PC-9 (cell line): ENCODE data around the gene STMN3. TPM values are rescaled to one million over a fixed set of nuclear protein-coding genes. Genes with fewer than 3 reads are reported as not detected.

ENCODE experiments used
- BruUV-seq: library from RNA; stranded (reverse); fragments of 400-500 nt; replicated peaks from 2 replicates; lab custom pipeline; 2021; lab: Mats Ljungman, UMichigan
- CTCF ChIA-PET: fragments of 300-600 bp; sonication (Branson Sonifier 250); formaldehyde crosslinking; loops from one replicate; lab custom pipeline; 2022; ENCODE audit warnings: antibody characterized with exemption; lab: Charles Lee
- POLR2A ChIA-PET: fragments of 300-600 bp; sonication (Branson Sonifier 250); formaldehyde crosslinking; loops from one replicate; lab custom pipeline; 2022; ENCODE audit warnings: antibody characterized with exemption; ENCODE audit not compliant: unreplicated experiment; lab: Charles Lee
- DNase-seq, 2 experiments: peaks; one replicate each; pipeline versions ENCODE4 v3.0.0 to v3.0.0-alpha.2; 2015 to 2022; ENCODE audit warnings: mixed read lengths in 1 of 2
- H2AFZ ChIP-seq: fragments of 200-600 bp; sonication (generic); 2 replicates; pipeline ENCODE4 v1.8.1; 2017; ENCODE audit warnings: antibody characterized with exemption
- H3F3A ChIP-seq: fragments of 200-600 bp; sonication (generic); 2 replicates; pipeline ENCODE4 v1.8.1; 2017; ENCODE audit warnings: antibody characterized with exemption, mild to moderate bottlenecking, low read depth; ENCODE audit not compliant: insufficient read depth
- H3K27ac ChIP-seq: fragments of 200-600 bp; sonication (generic); 2 replicates; pipeline ENCODE4 v1.6.1; 2016; ENCODE audit warnings: mixed run types
- H3K27me3 ChIP-seq: fragments of 200-600 bp; sonication (generic); 2 replicates; pipeline ENCODE4 v1.6.1; 2016; ENCODE audit warnings: low read depth, mixed run types; ENCODE audit not compliant: insufficient read depth
- H3K36me3 ChIP-seq: fragments of 200-600 bp; sonication (generic); 2 replicates; pipeline ENCODE4 v1.6.1; 2016; ENCODE audit warnings: low read depth, mixed run types
- H3K4me1 ChIP-seq: fragments of 200-600 bp; sonication (generic); replicated peaks from 2 replicates; pipeline ENCODE4 v1.6.1; 2016; ENCODE audit warnings: mixed run types; ENCODE audit not compliant: insufficient read depth
- H3K4me2 ChIP-seq: fragments of 200-600 bp; sonication (generic); 2 replicates; pipeline ENCODE4 v1.6.1; 2017; ENCODE audit warnings: mixed run types
- H3K4me3 ChIP-seq: fragments of 200-600 bp; sonication (generic); 2 replicates; pipeline ENCODE4 v1.6.1; 2016; ENCODE audit warnings: mixed run types
- H3K79me2 ChIP-seq: fragments of 200-600 bp; sonication (generic); 2 replicates; pipeline ENCODE4 v1.6.1; 2017; ENCODE audit warnings: low read depth, mixed run types
- H3K9me2 ChIP-seq: fragments of 200-600 bp; sonication (generic); 2 replicates; pipeline ENCODE4 v1.8.1; 2017; ENCODE audit warnings: mild to moderate bottlenecking; ENCODE audit not compliant: insufficient read depth
- H3K9me3 ChIP-seq: fragments of 200-600 bp; sonication (generic); 2 replicates; pipeline ENCODE4 v1.8.1; 2016; ENCODE audit warnings: low read depth; ENCODE audit not compliant: insufficient read depth
- H4K20me1 ChIP-seq: fragments of 200-600 bp; sonication (generic); 2 replicates; pipeline ENCODE4 v1.8.1; 2017; ENCODE audit not compliant: insufficient read depth
- EZH2 ChIP-seq: fragments of 200-600 bp; sonication (generic); IDR thresholded peaks from 2 replicates; pipeline ENCODE4 v1.8.0; 2017; ENCODE audit warnings: antibody characterized with exemption, low read depth
- intact Hi-C: fragments of 100-400 bp; cut with micrococcal nuclease; formaldehyde crosslinking; loops from one replicate; pipeline ENCODE4 v1.10.0; 2022; ENCODE audit not compliant: unreplicated experiment
- total RNA-seq: library from RNA; stranded (reverse); gene quantifications from 2 replicates; pipeline ENCODE4 v1.2.3, GENCODE V29; 2021
- TF ChIP-seq, protein P1 (sequence below): fragments of 200-600 bp; sonication (generic); conservative IDR thresholded peaks from 2 replicates; pipeline ENCODE4 v1.6.1; 2017; ENCODE audit warnings: mixed run types, antibody characterized with exemption, mild to moderate bottlenecking, moderate library complexity

Gene STMN3
- total RNA-seq, 1 experiment from 2014 or later, result 24.3 TPM

DNA sequence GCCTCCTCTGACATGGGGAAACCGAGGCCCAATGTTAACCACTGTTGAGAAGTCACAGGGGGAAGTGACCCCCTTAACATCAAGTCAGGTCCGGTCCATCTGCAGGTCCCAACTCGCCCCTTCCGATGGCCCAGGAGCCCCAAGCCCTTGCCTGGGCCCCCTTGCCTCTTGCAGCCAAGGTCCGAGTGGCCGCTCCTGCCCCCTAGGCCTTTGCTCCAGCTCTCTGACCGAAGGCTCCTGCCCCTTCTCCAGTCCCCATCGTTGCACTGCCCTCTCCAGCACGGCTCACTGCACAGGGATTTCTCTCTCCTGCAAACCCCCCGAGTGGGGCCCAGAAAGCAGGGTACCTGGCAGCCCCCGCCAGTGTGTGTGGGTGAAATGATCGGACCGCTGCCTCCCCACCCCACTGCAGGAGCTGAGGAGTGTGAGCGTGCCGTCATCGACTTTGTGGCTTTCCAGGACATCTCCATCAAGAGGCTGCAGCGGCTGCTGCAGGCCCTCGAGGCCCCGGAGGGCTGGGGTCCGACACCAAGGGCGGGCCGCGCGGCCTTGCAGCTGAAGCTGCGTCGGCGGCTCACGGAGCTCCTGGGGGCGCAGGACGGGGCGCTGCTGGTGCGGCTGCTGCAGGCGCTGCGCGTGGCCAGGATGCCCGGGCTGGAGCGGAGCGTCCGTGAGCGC lies 44.8 kb upstream of the STMN3 start:
- Histone ChIP-seq H3K4me1 (peaks cover 20% of the 10 kb centered on the region), H3K36me3 (no peaks in the 10 kb centered on the region), H2AFZ (no peak overlapping the region), H4K20me1 (0 out of 2 replicates have a peak, but pooled peaks cover 3% of the 10 kb centered on the region), H3K9me3 (no peaks in the 10 kb centered on the region), H3K4me2 (no peak overlapping the region), H3K27ac (peak overlapping the region; percentile 65; the same call in 1 of the 2 replicates), H3K79me2 (0 out of 2 replicates have a peak, but pooled peaks cover 5% of the 10 kb centered on the region), H3K4me3 (no peak overlapping the region), H3K27me3 (no peaks in the 10 kb centered on the region), H3F3A (peaks cover 53% of the 10 kb centered on the region; the same call in 1 of the 2 replicates), H3K9me2 (no peaks in the 10 kb centered on the region)
- intact Hi-C loops, result no loop called here
- no peak for DNase-seq
- CTCF ChIA-PET, result interaction anchor here (0.7 to 1.3 kb wide), 2 partner anchors 20 to 160 kb away, joined by 3 to 11 read pairs; no protein-coding TSS in a partner anchor
- BruUV-seq, result no TSS peak
- TF ChIP-seq, protein P1, sequence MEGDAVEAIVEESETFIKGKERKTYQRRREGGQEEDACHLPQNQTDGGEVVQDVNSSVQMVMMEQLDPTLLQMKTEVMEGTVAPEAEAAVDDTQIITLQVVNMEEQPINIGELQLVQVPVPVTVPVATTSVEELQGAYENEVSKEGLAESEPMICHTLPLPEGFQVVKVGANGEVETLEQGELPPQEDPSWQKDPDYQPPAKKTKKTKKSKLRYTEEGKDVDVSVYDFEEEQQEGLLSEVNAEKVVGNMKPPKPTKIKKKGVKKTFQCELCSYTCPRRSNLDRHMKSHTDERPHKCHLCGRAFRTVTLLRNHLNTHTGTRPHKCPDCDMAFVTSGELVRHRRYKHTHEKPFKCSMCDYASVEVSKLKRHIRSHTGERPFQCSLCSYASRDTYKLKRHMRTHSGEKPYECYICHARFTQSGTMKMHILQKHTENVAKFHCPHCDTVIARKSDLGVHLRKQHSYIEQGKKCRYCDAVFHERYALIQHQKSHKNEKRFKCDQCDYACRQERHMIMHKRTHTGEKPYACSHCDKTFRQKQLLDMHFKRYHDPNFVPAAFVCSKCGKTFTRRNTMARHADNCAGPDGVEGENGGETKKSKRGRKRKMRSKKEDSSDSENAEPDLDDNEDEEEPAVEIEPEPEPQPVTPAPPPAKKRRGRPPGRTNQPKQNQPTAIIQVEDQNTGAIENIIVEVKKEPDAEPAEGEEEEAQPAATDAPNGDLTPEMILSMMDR, result no peak
- no peak for TF ChIP-seq EZH2
- POLR2A ChIA-PET, result interaction anchor here (0.6 to 1.0 kb wide), 3 partner anchors 11 to 56 kb away, joined by 3 to 7 read pairs (median 3); no protein-coding TSS in a partner anchor

DNA sequence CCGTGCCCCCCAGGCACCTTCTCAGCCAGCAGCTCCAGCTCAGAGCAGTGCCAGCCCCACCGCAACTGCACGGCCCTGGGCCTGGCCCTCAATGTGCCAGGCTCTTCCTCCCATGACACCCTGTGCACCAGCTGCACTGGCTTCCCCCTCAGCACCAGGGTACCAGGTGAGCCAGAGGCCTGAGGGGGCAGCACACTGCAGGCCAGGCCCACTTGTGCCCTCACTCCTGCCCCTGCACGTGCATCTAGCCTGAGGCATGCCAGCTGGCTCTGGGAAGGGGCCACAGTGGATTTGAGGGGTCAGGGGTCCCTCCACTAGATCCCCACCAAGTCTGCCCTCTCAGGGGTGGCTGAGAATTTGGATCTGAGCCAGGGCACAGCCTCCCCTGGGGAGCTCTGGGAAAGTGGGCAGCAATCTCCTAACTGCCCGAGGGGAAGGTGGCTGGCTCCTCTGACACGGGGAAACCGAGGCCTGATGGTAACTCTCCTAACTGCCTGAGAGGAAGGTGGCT lies 44.2 kb upstream of the STMN3 start:
- Histone ChIP-seq H3K9me3 (no peaks in the 10 kb centered on the region), H3K4me1 (peaks cover 20% of the 10 kb centered on the region)
- intact Hi-C loops, result no loop called here

More for the DNA sequence above, 44.2 kb upstream of the STMN3 start:
- DNase-seq, result peak in 1 of 2 experiments; percentile 32
- TF ChIP-seq, protein P1, result no peak
- TF ChIP-seq EZH2, result no peak
- Histone ChIP-seq H2AFZ (no peak overlapping the region), H3K4me3 (no peak overlapping the region), H3F3A (peaks cover 54% of the 10 kb centered on the region), H3K27ac (no peak overlapping the region), H3K27me3 (no peaks in the 10 kb centered on the region), H3K36me3 (no peaks in the 10 kb centered on the region), H3K79me2 (0 out of 2 replicates have a peak, but pooled peaks cover 5% of the 10 kb centered on the region), H4K20me1 (0 out of 2 replicates have a peak, but pooled peaks cover 3% of the 10 kb centered on the region), H3K9me2 (no peaks in the 10 kb centered on the region), H3K4me2 (no peak overlapping the region)
- ChIA-PET CTCF (no interaction called here), POLR2A (interaction anchor here (0.6 to 0.7 kb wide), 2 partner anchors 14 to 42 kb away, joined by 3 read pairs; partner anchors contain the start of gene SLC2A4RG)
- BruUV-seq, result no TSS peak
